MCF 10A (cell line): ENCODE data around the gene C3orf52. TPM values are rescaled to one million over a fixed set of nuclear protein-coding genes. Genes with fewer than 3 reads are reported as not detected.
A peak's percentile ranks its signal among the peaks of the same experiment; 100 is the strongest.

Experiments used
- BruUV-seq: library from RNA; stranded (reverse); fragments of 400-500 nt; replicated peaks from 2 replicates; lab custom pipeline; 2021; lab: Mats Ljungman, UMichigan
- CTCF ChIA-PET: fragments of 300-600 bp; sonication (Branson Sonifier 250); formaldehyde crosslinking; extraction: SDS; loops from one replicate; lab custom pipeline; 2021; ENCODE audit warnings: antibody characterized with exemption, inconsistent platforms; lab: Yijun Ruan, JAX
- POLR2A ChIA-PET: fragments of 300-600, 350-650 bp; sonication (Branson Sonifier 250); formaldehyde crosslinking; extraction: SDS; loops from one replicate; lab custom pipeline; 2020; ENCODE audit warnings: antibody characterized with exemption, inconsistent platforms; lab: Yijun Ruan, JAX
- DNase-seq: peaks from one replicate; pipeline ENCODE4 v3.0.0-alpha.2; 2018; ENCODE audit not compliant: unreplicated experiment
- H3K27ac Mint-ChIP-seq: one replicate; pipeline ENCODE4 v1.8.0; 2022; ENCODE audit warnings: mild to moderate bottlenecking, low read depth, mixed read lengths; ENCODE audit not compliant: unreplicated experiment
- H3K27me3 Mint-ChIP-seq: one replicate; pipeline ENCODE4 v1.8.0; 2022; ENCODE audit warnings: mixed read lengths; ENCODE audit not compliant: insufficient read depth, unreplicated experiment
- H3K36me3 Mint-ChIP-seq: one replicate; pipeline ENCODE4 v1.8.0; 2022; ENCODE audit warnings: mild to moderate bottlenecking, moderate library complexity, mixed read lengths; ENCODE audit not compliant: insufficient read depth, unreplicated experiment
- H3K4me1 Mint-ChIP-seq: one replicate; pipeline ENCODE4 v1.8.0; 2022; ENCODE audit warnings: mixed read lengths; ENCODE audit not compliant: insufficient read depth, unreplicated experiment
- H3K4me3 Mint-ChIP-seq: one replicate; pipeline ENCODE4 v1.8.0; 2022; ENCODE audit warnings: mild to moderate bottlenecking, moderate library complexity, mixed read lengths; ENCODE audit not compliant: unreplicated experiment
- H3K9me3 Mint-ChIP-seq: one replicate; pipeline ENCODE4 v1.8.0; 2022; ENCODE audit warnings: mixed read lengths; ENCODE audit not compliant: unreplicated experiment
- intact Hi-C: fragments of 100-400 bp; cut with micrococcal nuclease; formaldehyde crosslinking; loops from 2 replicates; pipeline ENCODE4 v1.14.1; 2022
- total RNA-seq: library from RNA; stranded (reverse); gene quantifications from 2 replicates; pipeline ENCODE4 v1.2.3, GENCODE V29; 2022
- TF ChIP-seq, protein P1 (sequence below): fragments of 200-600 bp; IDR thresholded peaks from one replicate; pipeline ENCODE4 v1.8.0; 2022; ENCODE audit warnings: antibody characterized with exemption, mild to moderate bottlenecking; ENCODE audit not compliant: unreplicated experiment

C3orf52 gene
- total RNA-seq, 1 experiment from 2014 or later: 10.4 TPM

DNA sequence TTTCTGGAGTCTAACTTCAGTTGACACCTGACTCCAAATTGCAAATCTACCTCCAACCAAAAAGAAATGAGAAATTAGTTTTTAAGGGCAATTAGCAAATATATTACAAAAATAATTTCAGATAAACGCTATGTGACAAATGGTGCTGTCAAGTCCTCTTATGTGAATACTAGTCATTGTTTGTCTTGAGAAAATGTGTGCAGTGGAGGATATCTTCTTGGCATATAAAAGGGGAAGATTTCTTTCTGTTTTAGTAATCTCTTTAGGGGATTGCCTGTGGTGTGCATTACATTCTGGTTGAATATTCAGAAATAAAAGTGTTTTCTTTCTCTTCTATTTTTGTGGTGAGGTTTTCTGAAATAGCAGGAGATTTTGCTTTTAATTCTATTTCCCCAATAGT is 49.9 kb downstream of the C3orf52 start:
- peaks cover 26% of the 10 kb centered on the region for H3K4me1 Mint-ChIP-seq
- TF ChIP-seq, protein P1, sequence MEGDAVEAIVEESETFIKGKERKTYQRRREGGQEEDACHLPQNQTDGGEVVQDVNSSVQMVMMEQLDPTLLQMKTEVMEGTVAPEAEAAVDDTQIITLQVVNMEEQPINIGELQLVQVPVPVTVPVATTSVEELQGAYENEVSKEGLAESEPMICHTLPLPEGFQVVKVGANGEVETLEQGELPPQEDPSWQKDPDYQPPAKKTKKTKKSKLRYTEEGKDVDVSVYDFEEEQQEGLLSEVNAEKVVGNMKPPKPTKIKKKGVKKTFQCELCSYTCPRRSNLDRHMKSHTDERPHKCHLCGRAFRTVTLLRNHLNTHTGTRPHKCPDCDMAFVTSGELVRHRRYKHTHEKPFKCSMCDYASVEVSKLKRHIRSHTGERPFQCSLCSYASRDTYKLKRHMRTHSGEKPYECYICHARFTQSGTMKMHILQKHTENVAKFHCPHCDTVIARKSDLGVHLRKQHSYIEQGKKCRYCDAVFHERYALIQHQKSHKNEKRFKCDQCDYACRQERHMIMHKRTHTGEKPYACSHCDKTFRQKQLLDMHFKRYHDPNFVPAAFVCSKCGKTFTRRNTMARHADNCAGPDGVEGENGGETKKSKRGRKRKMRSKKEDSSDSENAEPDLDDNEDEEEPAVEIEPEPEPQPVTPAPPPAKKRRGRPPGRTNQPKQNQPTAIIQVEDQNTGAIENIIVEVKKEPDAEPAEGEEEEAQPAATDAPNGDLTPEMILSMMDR: no peak
- H3K4me3 Mint-ChIP-seq: no peak overlapping the region
- intact Hi-C loops: loop anchor here (2.0 kb wide), 1 partner anchor 301 kb away; no protein-coding TSS in a partner anchor
- H3K9me3 Mint-ChIP-seq: no peaks in the 10 kb centered on the region
- ChIA-PET CTCF (interaction anchor here (0.7 to 6.5 kb wide), 17 partner anchors 11 to 395 kb away, joined by 3 to 89 read pairs (median 5); partner anchors contain the start of gene SLC9C1), POLR2A (interaction anchor here (1.5 to 2.1 kb wide), 2 partner anchors 64 to 158 kb away, joined by 3 to 10 read pairs; partner anchors contain the start of gene SLC9C1)
- no peak for DNase-seq
- H3K27me3 Mint-ChIP-seq: no peaks in the 10 kb centered on the region
- no peaks in the 10 kb centered on the region for H3K36me3 Mint-ChIP-seq
- no peak overlapping the region for H3K27ac Mint-ChIP-seq
- no TSS peak for BruUV-seq

- Mint-ChIP-seq H3K36me3 (no peaks in the 10 kb centered on the region), H3K9me3 (no peaks in the 10 kb centered on the region), H3K4me1 (peaks cover 26% of the 10 kb centered on the region), H3K27me3 (no peaks in the 10 kb centered on the region), H3K4me3 (no peak overlapping the region), H3K27ac (peak overlapping the region; percentile 22)
- POLR2A ChIA-PET: interaction anchor here (0.6 to 2.1 kb wide), 8 partner anchors 26 to 425 kb away, joined by 3 to 10 read pairs (median 3); partner anchors contain the start of genes ATG3, SLC35A5 and SLC9C1
- CTCF ChIA-PET: interaction anchor here (0.5 to 6.5 kb wide), 27 partner anchors 10 to 425 kb away, joined by 3 to 89 read pairs (median 4); partner anchors contain the start of genes ATG3, SLC35A5 and SLC9C1
- peak; percentile 74 for DNase-seq
- intact Hi-C loops: loop anchor here (1.0 to 2.0 kb wide), 5 partner anchors 156 to 394 kb away; no protein-coding TSS in a partner anchor
- TF ChIP-seq, protein P1: peak; percentile 64
- BruUV-seq: no TSS peak
Observed at GRCh38 chr3:112136959-112137693, 50.9 kb downstream of the C3orf52 start.

- POLR2A ChIA-PET: interaction anchor here (0.6 to 2.1 kb wide), 5 partner anchors 26 to 424 kb away, joined by 3 to 10 read pairs (median 4); partner anchors contain the start of genes ATG3, SLC35A5 and SLC9C1
Observed at GRCh38 chr3:112137781-112138180, 51.6 kb downstream of the C3orf52 start.

More at GRCh38 chr3:112137781-112138180, 51.6 kb downstream of the C3orf52 start:
- H3K9me3 Mint-ChIP-seq: no peaks in the 10 kb centered on the region
- CTCF ChIA-PET: interaction anchor here (0.6 to 6.5 kb wide), 28 partner anchors 9 to 444 kb away, joined by 3 to 89 read pairs (median 4); partner anchors contain the start of genes ATG3, SLC35A5 and SLC9C1
- H3K36me3 Mint-ChIP-seq: no peaks in the 10 kb centered on the region
- TF ChIP-seq, protein P1: no peak
- no peak overlapping the region for H3K27ac Mint-ChIP-seq
- H3K27me3 Mint-ChIP-seq: no peaks in the 10 kb centered on the region
- BruUV-seq: no TSS peak
- intact Hi-C loops: loop anchor here (1.0 to 2.0 kb wide), 5 partner anchors 156 to 394 kb away; no protein-coding TSS in a partner anchor
- no peak overlapping the region for H3K4me3 Mint-ChIP-seq
- peaks cover 24% of the 10 kb centered on the region for H3K4me1 Mint-ChIP-seq
- no peak for DNase-seq
